Activated CD8-positive, alpha-beta memory T cell treated with anti-CD3 and anti-CD28 coated beads for 48 hours (primary cell): ENCODE data around the gene CIAPIN1.
"Not testable (repeated sequence)": the region's sequence is repeated elsewhere in the genome, so short reads cannot be mapped to it uniquely, and the experiment has no call there.

Experiments
- DNase-seq, 3 experiments: peaks; one replicate each; pipeline ENCODE4 v3.0.0-alpha.2; 2020; ENCODE audit warnings: low read depth in 2 of 3, low spot score in 2 of 3

Gene CIAPIN1

GRCh38 chr16:57444711-57445110 lies 2.5 kb downstream of the CIAPIN1 start:
- no peak for DNase-seq

- DNase-seq, result not testable (repeated sequence)
These were observed 6.6 kb downstream of the CIAPIN1 start for GRCh38 chr16:57440551-57440950.

DNA sequence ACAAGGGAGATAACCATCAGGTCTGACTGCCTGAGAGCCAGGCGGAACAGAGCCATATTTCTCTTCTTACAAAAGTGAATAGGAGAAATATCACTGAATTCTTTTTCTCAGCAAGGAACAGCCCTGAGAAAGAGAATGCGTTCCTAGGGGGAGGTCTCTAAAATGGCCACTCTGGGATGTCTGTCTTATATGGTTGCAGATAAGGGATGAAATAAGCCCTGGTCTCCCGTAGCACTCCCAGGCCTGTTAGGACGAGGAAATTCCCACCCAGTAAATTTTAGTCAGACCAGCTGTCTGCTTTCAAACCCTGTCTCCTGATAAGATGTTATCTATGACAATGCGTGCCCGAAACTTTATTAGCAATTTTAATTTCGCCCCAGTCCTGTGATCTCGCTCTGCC lies 7.2 kb downstream of the CIAPIN1 start:
- DNase-seq, result not testable (repeated sequence)

DNA sequence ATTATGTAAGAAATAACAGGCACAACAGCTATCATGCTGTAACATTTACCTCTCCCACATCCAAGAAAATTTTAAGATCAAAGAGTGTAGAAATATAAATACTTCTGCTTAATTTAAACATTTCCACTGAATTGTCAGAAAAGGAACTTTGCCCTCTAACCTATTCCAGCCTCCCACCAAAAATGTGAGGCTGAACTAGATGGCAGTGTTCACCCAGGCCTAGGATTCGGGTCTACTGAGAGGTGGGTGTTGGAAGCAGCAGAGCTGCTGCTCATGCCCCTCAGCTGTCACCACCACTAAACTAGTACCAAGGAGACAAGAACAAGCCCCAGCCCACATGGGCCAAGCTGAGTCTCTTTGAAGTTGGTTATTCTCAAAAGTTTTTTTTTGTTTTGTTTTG lies 11.3 kb downstream of the CIAPIN1 start:
- DNase-seq, result no peak

DNA sequence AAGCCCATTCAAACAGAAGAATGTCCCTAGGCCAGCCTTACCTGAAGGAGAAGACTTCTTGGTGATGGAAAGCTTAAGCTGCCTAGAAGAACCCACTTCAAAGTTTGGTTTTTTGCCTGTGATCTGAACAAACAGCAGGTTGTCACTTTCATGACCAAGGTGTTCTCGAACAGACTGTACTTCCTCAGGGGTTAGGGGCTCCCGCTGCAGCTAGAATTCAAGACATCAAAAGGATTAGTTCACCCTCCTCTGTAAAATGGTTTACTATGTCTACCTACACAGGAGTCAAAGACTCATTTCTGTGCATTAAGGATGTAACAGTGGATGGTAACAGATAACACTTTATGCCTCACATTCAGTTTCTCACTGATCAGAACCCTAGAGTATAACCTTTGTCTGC lies 13.2 kb downstream of the CIAPIN1 start:
- DNase-seq, result no peak

DNA sequence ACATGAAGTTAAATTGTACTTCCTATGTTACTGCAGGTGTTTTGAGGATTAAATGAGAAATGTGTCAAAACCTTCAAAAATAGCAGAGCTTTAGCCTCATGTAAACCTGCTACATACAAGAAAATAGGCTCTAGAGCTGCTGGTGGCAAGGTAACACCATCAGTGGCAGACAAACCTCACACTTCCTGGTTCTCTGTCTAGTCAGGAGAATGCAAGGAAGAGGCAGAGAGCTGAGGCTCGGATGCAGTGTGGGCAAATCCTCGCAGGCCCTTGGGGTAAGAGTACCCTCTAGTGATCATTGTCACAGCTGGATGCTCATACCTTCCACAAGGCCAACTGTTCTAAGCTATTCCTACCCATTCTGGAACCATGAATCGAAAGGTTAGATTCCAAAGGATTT lies 14.2 kb downstream of the CIAPIN1 start:
- no peak for DNase-seq

GRCh38 chr16:57432505-57432904 lies 14.7 kb downstream of the CIAPIN1 start:
- DNase-seq, result no peak

- DNase-seq, result no peak
These were observed 16.2 kb downstream of the CIAPIN1 start for GRCh38 chr16:57430955-57431354.

DNA sequence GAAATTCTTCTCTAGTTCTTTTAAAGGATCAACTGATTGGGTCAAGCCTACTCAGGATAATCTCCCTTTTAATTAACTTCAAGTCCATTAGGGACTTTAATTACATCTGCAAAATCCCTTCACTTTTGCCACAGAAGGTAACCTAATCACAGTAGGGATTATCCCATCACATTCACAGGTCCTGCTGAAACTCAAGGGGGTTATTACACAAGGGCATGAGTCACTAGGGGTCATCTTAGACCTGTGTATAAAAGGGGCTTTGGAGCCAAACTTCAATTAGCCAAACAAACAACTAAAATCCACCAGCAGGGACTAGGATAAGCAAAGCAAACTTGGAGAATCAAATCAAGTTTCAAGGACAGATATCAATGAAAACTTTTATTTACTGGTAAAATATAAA lies 19.4 kb downstream of the CIAPIN1 start:
- DNase-seq, result no peak

GRCh38 chr16:57427307-57427706 lies 19.9 kb downstream of the CIAPIN1 start:
- DNase-seq, result no peak

- no peak for DNase-seq
These were observed 20.8 kb downstream of the CIAPIN1 start for GRCh38 chr16:57426356-57426755.

GRCh38 chr16:57424583-57424982 lies 22.6 kb downstream of the CIAPIN1 start:
- DNase-seq, result no peak

DNA sequence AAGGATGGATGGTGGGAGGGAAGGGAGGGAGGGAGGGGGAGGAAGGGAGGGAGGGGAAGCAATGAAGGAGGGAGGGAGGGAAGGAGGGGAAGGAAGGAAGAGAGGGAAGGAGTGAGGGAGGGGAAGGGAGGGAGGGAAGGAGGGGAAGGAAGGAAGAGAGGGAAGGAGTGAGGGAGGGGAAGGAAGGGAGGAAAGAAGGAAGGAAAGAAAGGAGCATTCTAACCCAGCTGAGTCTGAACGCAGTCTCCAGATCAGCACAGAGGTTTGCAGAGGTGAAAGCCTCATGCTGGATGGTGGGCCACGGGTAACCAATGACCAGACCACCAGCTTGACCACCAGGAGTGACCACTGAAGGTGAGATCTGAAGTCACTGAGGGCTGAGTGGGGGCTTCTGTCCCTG lies 24.0 kb downstream of the CIAPIN1 start:
- no peak for DNase-seq

GRCh38 chr16:57422026-57422944 lies 24.9 kb downstream of the CIAPIN1 start:
- DNase-seq, result no peak

DNA sequence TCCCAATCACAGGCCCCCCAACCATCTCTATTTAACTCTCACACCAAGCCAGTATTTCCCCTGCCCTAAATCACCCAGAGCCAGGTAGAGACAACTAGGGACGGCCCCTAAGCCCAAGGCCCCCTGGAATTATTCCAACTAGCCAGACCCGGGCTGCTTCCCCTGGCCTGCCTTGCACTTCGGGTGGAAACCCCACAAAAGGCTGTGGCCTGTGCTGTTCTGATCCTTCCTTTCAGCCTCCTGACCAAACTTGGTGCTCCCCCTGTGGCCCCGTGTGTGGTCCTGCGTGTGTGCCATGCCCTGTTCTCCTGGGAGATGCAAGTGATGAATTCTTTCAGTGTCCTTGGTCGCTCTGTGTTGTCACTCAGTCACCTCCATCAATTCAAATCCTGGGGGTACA lies 27.7 kb downstream of the CIAPIN1 start:
- DNase-seq, result no peak

GRCh38 chr16:57416084-57416483 lies 31.1 kb downstream of the CIAPIN1 start:
- no peak for DNase-seq

DNA sequence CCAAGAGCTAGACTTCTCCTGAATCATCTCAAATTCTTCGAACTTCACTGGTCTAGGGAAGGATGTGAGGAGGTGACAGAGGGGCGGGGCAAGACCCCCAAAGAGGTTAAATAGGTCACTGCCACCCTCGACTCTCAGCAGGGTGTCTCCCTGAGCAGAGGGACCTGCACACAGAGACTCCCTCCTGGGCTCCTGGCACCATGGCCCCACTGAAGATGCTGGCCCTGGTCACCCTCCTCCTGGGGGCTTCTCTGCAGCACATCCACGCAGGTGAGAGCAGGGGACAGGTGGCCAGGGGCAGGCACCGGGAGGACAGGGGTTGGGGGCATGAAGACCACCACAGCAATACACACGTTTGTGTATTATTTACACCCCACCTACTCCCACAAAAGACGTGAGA lies 33.5 kb downstream of the CIAPIN1 start:
- DNase-seq, result no peak

GRCh38 chr16:57413301-57413730 lies 33.9 kb downstream of the CIAPIN1 start:
- no peak for DNase-seq

GRCh38 chr16:57412584-57412983 lies 34.6 kb downstream of the CIAPIN1 start:
- no peak for DNase-seq

DNA sequence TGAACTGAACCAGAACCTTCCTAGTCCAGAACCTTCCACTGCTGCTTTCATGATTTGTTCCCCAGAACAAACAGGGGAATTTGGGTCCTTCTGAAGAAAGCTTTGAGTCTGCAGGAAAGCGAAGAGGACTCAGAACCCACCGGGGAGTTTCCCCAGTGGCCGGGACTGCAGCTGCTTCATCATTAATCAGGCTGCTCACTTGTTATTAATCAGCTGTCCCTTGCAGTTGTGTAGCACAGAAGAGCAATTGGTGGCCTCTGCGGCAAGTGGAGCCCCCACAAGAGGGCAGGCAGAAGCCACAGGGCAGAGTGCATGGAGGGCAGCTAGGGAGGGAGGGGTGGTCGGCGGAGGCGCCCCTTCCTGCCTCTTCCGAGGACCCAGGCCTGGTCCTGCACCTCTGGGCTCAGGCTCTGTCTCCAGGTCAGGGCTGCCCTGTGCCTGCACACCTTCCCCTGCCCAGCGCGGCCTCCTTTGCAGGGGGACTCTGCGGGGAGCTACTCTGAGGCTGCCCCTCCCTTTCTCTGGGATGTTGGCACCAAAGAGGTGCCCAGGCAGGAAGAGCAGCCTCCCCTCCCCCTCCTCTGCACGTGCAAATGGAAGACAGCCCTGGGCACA lies 35.7 kb downstream of the CIAPIN1 start:
- no peak for DNase-seq

DNA sequence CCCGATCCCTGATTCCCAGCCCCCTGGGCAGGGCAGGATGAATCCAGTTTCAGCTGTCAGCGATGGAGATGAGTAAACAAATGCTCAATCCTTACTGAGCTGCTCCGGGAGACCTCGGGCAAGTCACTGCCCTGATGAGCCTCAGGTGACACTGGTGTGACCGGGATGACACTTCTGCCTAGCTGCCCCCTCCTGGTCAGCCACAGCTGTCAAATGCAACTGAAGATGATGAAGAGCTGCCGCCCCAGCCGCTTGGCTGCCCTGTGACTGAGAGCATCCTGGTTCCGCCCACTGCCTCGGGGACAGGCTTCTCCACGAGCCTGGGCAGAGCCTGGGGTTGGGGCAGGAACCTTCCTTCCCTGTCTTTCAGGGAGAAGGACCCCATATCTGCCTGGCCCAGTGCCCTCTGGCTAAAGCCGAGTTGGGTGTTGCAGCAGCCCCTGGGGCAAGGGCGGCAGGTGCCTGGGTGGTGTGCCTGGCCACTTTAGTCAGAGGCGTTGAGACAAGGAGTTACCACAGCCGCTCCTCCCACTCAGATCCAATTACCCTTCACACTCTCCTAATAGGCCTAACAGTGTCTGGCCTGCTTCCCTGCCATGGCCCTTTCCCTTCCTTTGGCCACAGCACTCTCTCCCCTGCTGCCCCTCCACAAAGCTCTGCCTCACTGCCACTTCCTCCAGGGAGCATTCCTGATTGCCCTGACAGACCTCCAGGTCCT lies 37.2 kb downstream of the CIAPIN1 start:
- DNase-seq, result no peak

DNA sequence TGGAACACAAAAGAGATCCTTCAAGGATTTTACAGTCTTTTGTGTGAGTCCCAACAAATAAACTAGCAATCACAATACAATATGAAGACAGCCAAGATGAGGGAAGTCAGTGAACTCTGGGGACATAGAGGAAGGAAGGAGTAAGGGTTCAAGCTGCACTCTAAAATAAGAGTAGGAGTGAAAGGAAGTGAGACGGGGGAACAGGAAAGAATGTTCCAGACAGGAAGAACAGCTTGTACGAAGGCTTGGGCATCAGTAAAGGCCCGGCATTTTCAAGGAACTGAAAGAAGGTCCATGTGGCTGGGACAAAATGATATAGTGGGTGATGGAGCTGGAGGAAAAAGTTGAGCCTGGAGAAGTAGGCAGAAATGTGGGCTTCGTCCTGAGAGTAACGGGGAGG lies 38.1 kb downstream of the CIAPIN1 start:
- DNase-seq, result no peak
